Measurements from ENCODE around the gene RMP24.

The RMP24 gene

DNA sequence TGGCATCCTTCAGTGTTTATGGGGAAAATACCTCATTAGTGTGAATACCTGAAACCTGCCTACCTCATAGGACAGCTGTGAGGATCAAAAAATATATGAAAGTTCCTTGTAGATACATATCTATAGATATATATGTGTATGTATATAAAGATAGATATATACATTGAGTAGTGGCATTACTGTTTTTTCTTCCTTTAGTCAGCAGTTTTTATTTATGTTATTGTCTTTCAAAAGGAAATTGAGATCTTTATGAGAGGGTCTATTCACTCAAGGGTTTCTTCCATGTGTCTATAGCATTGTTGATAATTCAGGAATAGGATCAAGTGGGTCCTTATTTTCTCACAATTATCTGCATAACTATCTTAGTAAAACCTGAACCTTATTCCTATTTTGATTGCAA, 6.6 kb downstream of the RMP24 start:
- ATAC-seq (ENCODE audit: low FRiP score in 2 of 2): no peak
- H3K36me3 ChIP-seq: peaks cover 19 to 85% (median 41%) of the 10 kb centered on the region in 4 donors
- no peak for DNase-seq
- H3K27me3 ChIP-seq: no peaks in the 10 kb centered on the region
- H3K4me3 ChIP-seq: no peak overlapping the region
- H3K4me1 ChIP-seq: peaks cover under 1 to 3% (median 1%) of the 10 kb centered on the region in 4 donors
- H3K27ac ChIP-seq: no peak overlapping the region
- H3K9me3 ChIP-seq: no peaks in the 10 kb centered on the region
- TF ChIP-seq, protein P1, sequence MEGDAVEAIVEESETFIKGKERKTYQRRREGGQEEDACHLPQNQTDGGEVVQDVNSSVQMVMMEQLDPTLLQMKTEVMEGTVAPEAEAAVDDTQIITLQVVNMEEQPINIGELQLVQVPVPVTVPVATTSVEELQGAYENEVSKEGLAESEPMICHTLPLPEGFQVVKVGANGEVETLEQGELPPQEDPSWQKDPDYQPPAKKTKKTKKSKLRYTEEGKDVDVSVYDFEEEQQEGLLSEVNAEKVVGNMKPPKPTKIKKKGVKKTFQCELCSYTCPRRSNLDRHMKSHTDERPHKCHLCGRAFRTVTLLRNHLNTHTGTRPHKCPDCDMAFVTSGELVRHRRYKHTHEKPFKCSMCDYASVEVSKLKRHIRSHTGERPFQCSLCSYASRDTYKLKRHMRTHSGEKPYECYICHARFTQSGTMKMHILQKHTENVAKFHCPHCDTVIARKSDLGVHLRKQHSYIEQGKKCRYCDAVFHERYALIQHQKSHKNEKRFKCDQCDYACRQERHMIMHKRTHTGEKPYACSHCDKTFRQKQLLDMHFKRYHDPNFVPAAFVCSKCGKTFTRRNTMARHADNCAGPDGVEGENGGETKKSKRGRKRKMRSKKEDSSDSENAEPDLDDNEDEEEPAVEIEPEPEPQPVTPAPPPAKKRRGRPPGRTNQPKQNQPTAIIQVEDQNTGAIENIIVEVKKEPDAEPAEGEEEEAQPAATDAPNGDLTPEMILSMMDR (IDR thresholded peaks at IDR 0.05): no peak
- TF ChIP-seq POLR2AphosphoS5 (IDR thresholded peaks at IDR 0.05) (no peak), POLR2A (IDR thresholded peaks at IDR 0.05) (no peak), EP300 (IDR thresholded peaks at IDR 0.05) (no peak)

DNA sequence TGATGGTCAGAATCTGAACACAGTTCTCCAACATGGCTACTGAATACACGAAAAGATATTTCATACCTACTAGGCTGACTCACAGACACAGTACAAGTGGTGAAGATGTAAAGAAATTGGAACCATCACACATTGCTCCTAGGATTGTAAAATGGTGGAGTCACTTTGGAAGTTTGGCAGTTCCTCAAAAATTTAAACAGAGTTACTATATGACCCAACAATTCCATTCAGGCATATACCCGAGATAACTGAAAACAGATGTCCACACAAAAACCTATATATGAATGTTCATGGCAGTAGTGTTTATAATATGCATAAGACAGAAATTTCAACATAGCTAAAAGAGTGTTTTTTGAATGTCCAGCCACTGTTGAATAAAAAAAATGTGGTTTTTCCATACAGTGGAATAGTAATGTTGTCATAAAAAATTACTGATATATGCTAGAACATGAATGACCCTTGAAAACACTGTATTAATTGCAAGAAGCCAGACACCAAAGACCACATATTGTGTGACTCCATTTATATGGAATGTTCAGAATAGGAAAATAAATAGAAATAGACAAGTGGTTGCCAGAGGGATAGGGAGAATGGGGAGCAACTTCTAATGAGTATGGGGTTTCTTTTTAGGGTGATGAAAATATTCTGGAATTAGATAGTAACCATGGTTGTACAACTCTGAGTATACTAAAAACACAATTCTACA, 10.1 kb downstream of the RMP24 start:
- Histone ChIP-seq H3K9me3 (no peaks in the 10 kb centered on the region), H3K27me3 (no peaks in the 10 kb centered on the region), H3K4me1 (no peaks in the 10 kb centered on the region), H3K27ac (no peak overlapping the region), H3K36me3 (peaks cover 17 to 50% (median 31%) of the 10 kb centered on the region in 4 donors), H3K4me3 (no peak overlapping the region)
- DNase-seq (no peak), ATAC-seq (ENCODE audit: low FRiP score in 2 of 2) (no peak)
- WGBS, 2 donors: 89 to 97% methylated on average over 2 of the region's 2 CpGs
- TF ChIP-seq POLR2AphosphoS5 (IDR thresholded peaks at IDR 0.05) (no peak), EP300 (IDR thresholded peaks at IDR 0.05) (no peak), POLR2A (IDR thresholded peaks at IDR 0.05) (no peak)

DNA sequence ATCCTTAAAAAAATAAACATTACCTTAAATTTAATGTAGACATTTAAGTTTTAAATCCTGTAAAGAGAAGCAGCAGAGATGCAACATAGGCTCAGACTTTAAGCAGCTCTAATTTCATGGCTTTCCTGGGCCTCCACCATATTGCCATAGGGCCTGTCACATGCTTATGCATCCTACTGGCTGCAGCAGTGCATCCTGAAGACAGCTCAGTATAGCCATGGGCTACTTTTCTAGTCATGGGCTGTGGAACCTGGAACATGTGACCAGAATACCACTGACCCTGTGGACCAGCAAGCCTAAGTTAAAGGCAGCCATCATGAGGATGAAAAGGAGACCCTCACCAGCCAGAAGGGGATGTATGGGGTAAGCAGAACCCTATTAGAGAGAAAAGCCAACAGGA, 10.7 kb downstream of the RMP24 start:
- no peak for TF ChIP-seq POLR2AphosphoS5 (IDR thresholded peaks at IDR 0.05)
- no peak for TF ChIP-seq EP300 (IDR thresholded peaks at IDR 0.05)
- TF ChIP-seq, protein P1 (IDR thresholded peaks at IDR 0.05): no peak
- TF ChIP-seq POLR2A (IDR thresholded peaks at IDR 0.05): no peak
- no peak for DNase-seq
- H3K9me3 ChIP-seq: no peaks in the 10 kb centered on the region
- H3K36me3 ChIP-seq: peaks cover 11 to 46% (median 25%) of the 10 kb centered on the region in 4 donors
- no peak for ATAC-seq (ENCODE audit: low FRiP score in 2 of 2)
- H3K4me3 ChIP-seq: no peak overlapping the region
- no peaks in the 10 kb centered on the region for H3K27me3 ChIP-seq
- H3K4me1 ChIP-seq: no peaks in the 10 kb centered on the region
- no peak overlapping the region for H3K27ac ChIP-seq

DNA sequence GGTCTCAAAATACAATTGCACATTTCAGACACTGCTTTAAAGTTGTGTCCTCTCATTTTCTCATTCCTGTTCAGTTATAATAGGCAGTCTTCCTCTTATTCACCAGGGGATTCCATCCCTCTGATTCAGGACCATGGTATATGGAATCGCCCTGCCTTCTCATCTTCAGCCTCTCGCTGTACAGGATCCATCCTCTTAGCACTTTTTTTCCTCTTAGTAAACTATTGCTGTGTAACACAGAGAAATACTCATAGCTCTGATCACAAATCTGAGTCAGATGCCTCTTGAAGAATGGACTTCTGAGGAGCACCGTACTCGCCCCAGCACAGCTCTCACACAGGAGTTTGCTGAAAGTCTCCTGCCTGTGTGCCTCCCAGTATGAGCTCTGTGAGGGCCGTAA, 11.3 kb downstream of the RMP24 start:
- no peaks in the 10 kb centered on the region for H3K4me1 ChIP-seq
- H3K9me3 ChIP-seq: no peaks in the 10 kb centered on the region
- TF ChIP-seq EP300 (IDR thresholded peaks at IDR 0.05) (no peak), POLR2AphosphoS5 (IDR thresholded peaks at IDR 0.05) (no peak), POLR2A (IDR thresholded peaks at IDR 0.05) (no peak)
- TF ChIP-seq, protein P1 (IDR thresholded peaks at IDR 0.05): no peak
- DNase-seq: no peak
- peaks cover 5 to 46% (median 18%) of the 10 kb centered on the region in 4 donors for H3K36me3 ChIP-seq
- no peak overlapping the region for H3K27ac ChIP-seq
- no peaks in the 10 kb centered on the region for H3K27me3 ChIP-seq
- H3K4me3 ChIP-seq: no peak overlapping the region
- 91 to 96% methylated on average over 5 of the region's 5 CpGs for WGBS, 2 donors
- no peak for ATAC-seq (ENCODE audit: low FRiP score in 2 of 2)

DNA sequence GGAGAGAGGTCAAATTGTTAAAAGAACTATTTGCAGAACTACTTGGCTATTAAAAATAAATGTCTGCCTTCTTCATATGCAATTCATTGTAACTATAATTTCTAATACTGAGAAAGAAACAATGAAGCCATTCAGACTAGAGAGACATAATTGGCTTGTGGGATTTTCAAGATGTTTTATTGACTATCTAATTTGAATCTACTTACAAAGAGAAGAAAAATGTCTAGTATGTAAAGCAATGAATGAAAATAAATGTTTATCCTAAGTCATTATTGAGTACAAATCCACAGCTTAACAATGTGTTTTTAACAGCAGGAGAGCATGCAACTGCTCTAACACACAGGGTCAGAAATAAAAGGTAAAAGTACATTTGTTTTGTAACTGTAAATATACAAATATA, 19.2 kb downstream of the RMP24 start:
- ATAC-seq (ENCODE audit: low FRiP score in 2 of 2) (no peak), DNase-seq (no peak)
- Histone ChIP-seq H3K4me1 (no peaks in the 10 kb centered on the region), H3K4me3 (no peak overlapping the region), H3K27ac (no peak overlapping the region), H3K36me3 (peaks cover 0 to 37% (median 6%) of the 10 kb centered on the region in 4 donors), H3K27me3 (no peaks in the 10 kb centered on the region), H3K9me3 (no peaks in the 10 kb centered on the region)
- TF ChIP-seq, protein P1 (IDR thresholded peaks at IDR 0.05): no peak
- TF ChIP-seq POLR2AphosphoS5 (IDR thresholded peaks at IDR 0.05): no peak
- TF ChIP-seq POLR2A (IDR thresholded peaks at IDR 0.05): no peak
- TF ChIP-seq EP300 (IDR thresholded peaks at IDR 0.05): no peak
